ENCODE data around the gene VANGL2.
"Not testable (repeated sequence)": the region's sequence is repeated elsewhere in the genome, so short reads cannot be mapped to it uniquely, and the experiment has no call there.

Gene VANGL2

DNA sequence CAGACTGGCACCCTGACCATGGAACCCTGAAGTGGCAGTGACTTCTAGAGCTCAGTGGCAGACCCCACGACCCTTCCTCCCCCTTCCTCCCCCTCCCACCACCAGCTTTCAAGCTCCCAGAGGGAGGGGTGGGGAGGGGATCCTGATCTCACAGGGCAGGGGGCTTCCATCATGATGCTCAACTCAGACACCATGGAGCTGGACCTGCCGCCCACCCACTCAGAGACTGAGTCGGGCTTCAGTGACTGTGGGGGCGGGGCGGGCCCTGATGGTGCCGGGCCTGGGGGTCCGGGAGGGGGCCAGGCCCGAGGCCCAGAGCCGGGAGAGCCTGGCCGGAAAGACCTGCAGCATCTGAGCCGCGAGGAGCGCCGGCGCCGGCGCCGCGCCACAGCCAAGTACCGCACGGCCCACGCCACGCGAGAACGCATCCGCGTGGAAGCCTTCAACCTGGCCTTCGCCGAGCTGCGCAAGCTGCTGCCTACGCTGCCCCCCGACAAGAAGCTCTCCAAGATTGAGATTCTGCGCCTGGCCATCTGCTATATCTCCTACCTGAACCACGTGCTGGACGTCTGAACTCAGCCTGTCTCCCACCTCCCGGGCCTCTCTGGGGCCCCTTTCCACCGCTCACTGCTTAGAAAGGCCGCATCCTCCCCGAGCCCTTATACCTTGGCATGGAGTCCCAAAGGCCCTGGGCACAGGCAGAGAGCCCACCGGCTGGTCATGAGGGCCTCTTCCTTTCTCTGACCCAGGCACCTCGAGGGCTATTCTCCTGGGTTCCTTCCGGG is 29.6 kb upstream of the VANGL2 start:
- no peak for DNase-seq

DNA sequence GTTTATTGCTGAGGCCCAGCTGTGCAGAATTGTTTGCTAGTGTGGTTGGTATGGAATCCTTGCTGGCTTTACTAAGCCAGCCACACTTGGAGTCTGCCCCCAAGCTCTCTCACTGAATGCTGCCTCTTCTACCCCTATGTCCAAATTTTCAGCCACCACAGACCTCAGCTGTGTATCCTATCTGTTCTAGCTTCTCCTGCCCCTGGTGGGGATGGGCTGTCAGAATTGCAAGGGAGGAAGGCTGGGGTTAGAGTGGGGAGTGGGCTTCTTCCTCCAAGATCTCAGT is 29.1 kb upstream of the VANGL2 start:
- DNase-seq, result no peak

DNA sequence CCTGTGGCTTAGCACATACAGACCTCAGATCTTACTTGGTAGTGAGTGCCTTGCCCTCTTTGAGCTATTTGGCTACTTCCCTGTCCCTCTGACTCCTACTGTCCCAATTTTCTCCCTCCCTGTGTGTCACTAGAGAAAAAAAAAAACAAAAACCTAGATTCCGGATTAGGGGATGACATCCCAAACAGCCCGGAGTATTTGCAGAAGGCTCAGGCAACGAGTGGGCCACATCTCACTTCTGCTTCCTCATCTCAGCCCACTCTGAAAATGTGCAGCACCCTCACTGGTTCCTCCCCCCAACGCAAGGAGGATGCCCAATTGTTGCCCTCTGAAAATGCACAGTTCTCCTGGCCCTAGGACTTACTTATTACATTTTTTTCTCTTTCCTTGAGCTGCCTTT is 28.6 kb upstream of the VANGL2 start:
- DNase-seq, result peak; percentile 77 to 93 (median 87)

DNA sequence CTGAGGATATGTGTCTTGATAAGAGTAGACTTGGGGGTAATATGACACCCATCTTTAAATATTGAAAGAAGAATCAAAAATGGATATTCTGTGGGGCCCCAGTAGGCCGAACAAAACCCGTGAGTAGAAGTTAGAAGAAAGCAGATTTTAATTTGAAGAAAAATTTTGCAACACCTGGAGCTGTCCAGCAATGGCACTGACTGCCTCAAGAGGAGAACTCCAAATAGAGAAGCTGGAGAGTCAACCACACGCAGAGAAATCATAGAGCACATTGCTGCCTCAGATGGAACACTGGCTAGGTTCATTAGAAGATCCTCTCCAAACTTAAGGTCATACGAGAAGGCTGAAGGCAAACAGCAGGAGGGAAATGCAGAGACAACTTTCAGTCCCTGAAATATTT is 26.7 kb upstream of the VANGL2 start:
- peak; percentile 66 to 83 (median 74) for DNase-seq

DNA sequence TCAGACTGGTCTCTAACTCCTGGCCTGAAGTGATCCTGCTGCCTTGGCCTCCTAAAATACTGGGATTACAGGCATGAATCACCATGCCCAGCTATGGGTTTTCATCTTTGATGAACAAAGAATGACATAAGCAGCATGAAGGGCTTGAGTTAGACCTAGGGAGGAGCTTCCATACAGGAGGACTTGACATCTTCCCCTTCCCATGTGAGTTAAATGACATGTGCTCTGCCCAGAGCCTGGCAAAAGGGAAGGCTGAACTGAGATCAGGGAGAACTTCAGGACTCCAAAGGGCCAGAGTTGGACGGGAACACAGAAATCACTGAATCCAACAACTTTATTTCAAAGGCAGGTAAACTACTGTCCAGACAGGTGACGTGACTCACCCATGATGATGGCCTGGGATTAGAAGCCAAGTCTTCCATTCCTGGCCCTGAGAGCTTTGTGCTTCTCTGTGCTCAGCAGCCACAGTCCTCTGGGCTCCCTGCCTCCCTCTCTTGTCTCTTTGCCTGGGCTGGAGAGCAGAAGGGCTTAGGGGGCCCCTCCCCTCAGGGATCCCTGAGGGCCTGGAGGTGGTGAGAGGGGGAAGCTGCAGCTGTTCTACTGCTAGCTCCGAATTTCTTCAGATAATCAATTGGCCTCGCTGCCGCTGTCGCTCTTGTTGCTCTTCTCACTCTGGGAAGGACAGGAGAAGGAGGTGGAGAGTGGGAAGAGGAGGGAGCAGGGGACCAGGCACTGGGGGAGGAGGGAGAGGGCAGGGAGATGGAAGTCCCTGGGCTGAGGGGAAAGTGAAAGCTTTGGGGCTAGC is 25.9 kb upstream of the VANGL2 start:
- peak; percentile 25 to 75 (median 60) for DNase-seq

DNA sequence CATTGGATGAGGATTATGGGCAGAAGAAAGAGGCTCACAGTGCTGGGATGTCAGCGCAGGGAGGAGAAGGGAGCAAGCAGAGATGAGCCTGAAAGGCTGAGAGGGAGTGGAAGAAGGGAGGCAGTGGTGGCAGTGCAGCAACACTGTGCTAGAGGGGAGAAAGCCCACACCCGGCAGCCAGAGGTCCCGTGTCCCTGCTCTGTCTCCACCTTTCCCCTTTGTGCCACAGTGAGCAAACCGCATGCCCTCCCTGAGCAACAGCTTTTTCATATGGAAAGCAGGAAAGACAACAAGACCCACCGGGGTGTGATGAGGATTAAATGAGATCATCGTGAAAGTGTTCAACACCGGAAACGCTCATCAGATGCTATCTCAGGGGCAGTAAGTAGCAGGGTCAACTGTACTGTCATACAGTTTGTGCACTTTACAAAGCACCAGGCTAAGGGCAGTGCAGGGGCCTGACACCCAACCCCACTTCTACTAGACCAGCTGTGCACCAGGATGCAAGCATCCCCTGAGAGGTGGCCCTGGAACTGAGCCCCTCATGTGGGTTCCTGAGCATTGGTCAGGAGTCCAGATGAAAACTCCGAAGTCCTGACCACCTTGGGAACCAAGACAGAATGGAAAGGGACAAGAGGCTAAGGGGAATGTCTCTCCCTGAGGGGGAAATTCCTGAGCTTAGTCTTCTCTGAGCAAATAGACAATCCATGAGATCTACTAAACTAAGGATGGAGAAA is 24.4 kb upstream of the VANGL2 start:
- peak; percentile 58 to 82 (median 76) for DNase-seq

DNA sequence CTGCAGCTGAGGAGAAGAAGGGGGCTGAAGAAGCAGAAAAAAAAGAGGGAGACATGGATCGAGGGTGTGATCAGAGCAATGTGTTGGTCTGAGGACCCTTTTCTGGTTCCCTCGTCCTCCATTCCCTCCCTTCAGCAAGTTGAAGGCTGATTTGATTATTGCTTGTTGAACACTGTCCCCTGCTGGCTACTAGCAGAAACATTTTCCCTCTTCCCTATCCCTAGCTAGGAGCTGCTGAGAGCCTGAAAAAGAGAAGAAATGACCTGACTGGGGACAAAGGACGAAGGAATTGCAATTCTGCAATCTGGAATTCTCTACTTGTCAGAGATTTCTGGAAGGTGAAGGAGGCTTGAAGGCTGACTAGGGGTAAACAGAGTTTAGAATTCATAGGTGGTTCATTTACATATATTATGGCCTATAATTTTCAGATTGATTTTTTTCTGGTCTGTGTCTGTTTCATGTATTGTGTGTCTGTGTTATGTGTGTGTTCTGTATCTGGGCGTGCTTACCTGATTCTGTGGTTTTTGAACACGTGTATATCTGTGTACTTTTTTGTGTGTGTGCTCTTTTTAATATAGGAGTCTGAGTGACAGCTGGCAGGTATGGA is 23.7 kb upstream of the VANGL2 start:
- peak; percentile 66 to 83 (median 72) for DNase-seq

DNA sequence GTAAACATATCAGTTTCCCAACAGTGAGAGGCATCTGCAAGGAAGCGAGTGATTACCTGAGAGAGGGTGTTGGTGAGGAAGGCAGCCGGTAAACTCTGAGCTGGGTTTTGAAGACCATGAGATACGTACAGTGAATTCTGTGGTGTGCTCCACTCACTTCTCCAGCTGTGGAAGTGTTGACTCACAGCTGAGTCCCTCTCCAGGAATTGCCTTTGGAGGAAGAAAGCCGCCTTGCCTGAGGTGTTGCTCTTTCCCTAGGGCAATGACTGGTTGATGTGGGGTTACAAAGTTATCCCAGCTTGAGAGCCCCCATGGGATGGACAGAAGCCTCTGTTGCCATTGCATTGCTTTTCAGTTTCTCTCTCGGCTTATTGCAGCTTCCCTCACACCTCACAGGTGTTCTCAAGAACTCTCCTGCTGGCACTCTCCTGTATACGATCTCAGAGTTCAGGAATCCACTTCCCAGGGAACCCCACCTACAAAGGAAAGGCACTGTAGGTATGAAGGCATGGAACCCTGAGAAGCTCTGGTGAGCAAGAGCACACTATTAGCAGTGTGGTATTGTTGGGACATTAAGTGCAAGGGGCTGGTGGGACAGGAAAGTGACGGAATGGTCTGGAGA is 22.7 kb upstream of the VANGL2 start:
- DNase-seq, result no peak

DNA sequence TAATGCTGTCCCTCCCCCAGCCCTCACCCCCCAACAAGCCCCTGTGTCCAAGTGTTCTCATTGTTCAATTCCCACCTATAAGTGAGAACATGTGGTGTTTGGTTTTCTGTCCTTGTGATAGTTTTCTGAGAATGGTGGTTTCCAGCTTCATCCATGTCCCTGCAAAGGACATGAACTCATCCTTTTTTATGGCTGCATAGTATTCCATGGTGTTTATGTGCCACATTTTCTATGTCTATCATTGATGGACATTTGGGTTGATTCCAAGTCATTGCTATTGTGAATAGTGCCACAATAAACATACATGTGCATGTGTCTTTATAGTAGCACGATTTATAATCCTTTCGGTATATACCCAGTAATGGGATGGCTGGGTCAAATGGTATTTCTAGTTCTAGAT is 15.6 kb upstream of the VANGL2 start:
- not testable (repeated sequence) for DNase-seq

DNA sequence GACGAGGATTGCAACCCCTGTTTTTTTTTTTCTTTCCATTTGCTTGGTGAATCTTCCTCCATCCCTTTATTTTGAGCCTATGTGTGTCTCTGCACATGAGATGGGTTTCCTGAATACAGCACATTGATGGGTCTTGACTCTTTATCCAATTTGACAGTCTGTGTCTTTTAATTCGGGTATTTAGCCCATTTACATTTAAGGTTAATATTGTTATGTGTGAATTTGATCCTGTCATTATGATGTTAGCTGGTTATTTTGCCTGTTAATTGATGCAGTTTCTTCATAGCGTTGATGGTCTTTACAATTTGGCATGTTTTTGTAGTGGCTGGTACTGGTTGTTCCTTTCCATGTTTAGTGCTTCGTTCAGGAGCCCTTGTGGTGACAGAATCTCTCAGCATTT is 12.0 kb upstream of the VANGL2 start:
- not testable (repeated sequence) for DNase-seq

DNA sequence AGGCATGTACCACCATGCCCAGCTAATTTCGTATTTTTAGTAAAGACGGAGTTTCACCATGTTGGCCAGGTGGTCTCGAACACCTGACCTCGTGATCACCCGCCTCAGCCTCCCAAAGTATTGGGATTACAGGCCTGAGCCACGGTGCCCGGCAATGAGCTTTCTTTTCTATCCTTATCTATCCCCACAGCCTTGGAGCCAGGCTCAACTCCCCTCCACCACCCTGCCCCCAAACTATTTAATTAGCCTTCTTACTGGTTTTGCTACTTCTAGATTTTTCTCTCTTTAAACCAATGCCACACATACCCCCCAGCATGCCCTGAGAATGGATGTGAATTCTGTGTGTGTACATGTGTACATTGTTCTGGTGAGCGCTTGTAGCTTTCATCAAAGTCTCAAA is 5.7 kb upstream of the VANGL2 start:
- no peak for DNase-seq

DNA sequence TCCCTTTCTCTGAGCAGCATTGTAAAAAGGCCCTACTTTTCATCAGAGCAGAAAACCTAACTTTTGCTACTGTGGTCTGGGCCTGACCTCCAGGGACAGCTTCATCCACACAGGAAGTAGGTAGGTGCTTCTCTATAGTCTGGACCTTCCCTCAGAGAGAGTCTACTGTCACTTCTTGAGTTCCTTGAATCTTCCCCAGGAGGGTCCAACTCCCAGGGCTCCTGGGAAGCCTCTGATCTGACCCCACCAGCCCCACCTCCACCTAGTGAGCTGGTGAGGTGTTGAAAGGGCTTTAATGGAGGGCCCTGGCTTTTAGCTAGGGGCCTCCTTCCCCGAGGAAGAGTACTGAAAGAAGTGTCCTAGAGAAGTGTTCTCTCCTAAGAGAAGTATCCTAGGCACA is 2.7 kb upstream of the VANGL2 start:
- no peak for DNase-seq

DNA sequence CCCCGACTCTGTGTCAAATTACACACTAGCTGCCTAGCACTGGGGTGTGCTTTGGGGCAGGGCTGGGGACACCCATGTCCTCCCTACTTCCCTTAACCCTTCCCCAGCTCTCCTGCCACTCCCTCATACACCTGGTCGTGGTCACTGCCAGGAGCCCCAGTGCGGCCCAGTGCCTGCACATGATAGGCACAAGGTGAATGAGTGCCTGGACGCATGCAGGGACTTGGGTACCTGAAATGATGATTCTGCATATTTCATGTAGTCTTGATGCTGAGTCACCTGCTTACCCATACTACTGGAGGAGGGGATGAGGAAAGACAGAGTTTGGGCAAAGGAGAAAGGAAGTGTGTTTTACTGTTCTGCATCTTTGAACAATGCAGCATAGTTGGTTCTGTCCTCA is 1.5 kb upstream of the VANGL2 start:
- no peak for DNase-seq

DNA sequence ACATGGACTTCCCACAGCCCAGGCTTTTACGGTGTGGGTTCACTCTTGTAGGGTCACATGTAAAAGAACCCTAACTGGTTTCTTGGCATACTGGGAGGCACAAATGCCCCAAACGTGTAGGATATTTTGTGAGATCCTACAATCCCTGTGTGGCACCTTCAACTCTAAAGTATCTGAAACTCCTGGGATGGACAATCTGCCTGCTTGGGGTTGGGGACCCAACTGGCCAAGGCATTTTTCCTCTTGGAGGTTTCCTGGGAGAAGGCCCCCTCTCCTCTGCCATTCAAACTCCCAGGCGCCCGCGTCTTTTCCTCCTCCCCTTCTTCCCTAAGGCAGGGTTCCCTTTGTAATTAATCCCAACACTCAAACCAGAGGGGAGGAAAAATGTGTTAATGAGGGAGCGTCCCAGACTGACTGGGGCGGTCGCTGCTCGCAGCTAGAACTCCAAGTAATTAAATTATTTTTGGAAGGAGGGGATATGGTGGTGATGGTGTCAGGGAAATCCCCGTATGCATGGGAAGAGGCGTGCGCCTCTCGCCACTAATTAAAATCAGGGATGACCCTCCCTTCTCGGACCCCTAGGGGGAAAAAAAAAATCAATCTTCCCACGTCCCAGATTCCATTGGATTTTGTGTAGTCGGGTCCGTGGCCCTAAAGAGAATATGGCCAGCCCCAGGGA is 681 bp upstream of the VANGL2 start:
- no peak for DNase-seq

DNA sequence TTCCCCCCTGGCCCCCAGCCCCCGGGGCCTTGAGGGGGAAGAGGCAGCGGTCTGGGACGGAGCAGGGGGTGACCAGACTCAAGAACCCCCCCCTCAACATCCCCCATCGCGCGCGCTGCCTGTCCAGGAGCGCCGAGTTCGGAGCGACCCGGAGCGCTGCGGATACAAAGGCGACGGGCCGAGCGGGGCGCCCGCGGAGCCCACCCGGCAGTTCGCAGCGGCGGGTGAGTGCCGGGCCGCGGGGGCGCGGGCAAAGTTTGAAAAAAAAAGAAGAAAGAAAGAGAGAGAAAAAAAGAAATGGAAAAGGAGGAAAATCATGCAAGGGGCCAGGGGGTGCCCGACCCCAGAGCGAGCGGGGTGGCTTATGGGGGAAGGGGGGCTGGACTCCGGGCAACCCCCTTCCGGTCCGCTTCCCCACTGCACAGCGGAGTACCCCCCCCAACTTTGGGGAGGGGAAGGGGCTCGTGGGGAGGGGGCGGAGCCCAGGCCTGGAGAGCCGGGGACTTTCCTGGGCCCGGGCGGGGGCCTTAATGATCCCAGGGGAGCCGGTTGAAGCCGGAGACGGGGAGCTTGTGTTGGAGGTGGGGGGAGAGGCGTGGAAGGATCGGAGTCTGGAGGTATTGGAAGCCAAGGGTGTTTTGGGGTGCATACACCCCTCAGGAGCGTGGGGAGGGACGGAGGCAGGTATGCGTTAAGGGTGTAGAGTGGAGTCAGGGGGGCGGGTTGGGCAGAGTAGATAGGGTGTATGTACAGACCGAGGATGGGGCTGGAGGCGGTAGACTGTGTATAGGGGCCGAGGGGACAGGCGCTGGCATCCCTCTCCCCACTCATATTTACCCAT is 502 bp downstream of the VANGL2 start:
- DNase-seq, result peak in 2 of 4 experiments; percentile 16 to 29

DNA sequence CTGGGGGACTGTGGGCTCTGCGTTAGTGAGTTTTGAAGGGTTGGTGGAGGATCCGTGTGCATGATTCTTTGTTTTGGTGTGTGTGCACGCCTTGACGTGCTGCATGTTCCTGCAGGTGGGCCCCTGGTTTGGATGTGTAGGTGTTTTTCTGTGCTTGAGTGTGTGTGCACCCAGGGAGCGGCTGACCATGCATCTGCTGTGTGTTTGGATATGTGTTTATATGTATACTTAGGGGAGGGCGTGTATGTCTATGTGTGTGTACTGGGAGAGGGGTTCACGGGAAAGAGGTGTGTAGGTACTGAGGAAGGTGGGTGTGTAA is 1.1 kb downstream of the VANGL2 start:
- no peak for DNase-seq

DNA sequence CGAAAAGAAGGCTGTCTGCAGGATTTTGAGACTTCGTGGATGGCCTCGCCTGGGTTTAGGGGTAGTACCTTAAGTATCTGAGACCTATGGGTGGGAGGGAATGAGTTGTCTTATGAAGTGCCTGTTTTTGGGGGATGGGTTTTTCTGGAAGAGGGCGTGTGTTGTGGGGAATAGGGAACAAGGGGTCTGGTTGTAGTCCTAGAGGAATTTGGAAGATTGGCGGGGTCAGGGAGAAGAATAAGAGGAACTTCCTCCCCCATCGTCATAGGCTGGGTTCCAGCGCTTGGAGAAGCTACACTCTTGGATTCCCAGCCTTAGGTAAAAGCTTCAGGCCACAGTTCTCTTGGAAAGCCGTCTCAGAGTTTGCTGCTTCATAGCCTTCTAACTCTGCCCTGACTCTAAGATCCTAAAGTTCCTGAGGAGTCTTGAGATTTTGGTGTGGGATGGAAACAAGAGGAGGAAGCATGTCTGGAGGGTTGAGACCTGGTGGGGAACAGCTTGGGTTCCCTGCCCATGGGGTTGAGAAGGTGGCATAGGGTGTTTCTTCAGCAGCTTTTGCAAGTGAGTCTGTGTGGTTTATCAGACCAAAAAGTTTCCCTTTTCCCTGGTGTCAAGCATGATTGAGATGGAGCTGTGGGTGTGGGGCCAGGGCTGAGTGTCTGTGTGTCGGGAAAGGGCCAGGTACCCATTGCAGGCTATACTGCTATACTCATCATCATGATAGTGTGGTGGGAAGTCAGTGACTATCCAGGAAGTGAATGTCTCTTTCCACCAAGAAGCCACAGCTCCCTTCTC is 1.8 kb downstream of the VANGL2 start:
- DNase-seq, result peak in 2 of 4 experiments; percentile 20 to 26

DNA sequence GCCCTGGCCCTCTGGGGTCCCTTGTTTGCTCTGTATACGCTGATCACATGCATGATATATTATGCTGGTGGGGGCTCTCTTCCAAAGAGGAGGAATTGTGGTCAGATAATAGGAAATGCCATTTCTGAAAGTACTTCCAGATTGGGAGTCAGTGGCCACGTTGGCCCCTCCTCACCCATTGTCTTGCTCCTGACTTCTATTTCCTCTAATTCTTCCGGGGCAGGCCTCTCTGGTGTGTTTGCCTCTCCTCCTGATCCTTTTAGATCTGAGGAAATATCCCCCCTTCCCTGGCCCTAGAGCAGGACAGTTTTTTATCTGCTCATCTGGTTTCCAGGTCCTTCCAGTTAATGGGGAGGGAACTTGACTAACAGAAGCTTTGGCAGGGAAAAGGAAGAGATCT is 2.9 kb downstream of the VANGL2 start:
- DNase-seq, result no peak

DNA sequence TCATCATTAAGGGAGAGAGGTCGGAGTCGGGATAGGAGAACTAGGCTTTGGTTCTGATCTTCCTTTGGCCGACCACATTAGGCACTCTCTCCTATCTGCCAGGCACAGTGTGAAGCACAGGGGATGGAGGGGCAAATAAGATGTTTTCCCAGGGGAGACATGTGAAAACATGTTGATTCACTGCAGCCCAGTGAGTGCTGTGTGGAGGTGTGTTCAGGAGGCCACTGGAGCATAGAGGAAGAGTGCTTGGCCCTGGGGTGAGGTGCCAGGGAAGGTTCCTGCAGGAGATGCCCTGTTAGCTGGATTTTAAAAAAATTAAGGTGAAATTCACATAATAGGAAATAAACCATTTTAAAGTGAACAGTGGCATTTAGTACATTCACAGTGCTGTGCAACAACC is 3.7 kb downstream of the VANGL2 start:
- DNase-seq, result no peak

DNA sequence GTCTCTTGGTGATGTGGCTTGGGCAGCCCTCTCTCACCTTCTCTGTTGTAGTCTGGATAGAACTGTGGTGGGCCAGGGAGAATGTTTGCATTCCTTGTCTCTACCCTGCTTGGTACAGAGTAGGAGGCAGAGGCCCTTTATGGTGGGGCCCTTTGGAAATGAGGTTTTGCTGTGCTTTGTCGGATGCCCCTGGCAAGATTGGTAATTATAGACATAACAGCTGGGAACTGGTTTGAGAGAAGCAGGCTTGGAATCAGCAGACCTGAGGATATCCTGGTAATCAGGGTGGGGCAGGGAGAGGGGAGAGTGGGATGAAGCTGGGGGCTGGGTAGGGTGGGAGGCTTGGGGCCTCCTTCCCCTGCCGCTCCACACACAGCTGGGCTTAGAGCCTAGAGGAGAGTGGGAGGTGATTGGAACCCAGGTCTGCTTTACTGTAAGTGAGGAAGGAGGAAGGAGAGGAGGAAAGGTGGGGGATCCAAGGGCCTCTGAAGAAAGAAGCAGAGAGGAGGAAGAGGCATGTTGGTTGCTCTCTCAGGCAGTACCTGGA is 5.0 kb downstream of the VANGL2 start:
- no peak for DNase-seq
